Activated T-cell treated with anti-CD3 and anti-CD28 coated beads, Interleukin-2, amount 50 U/mL, for 48 hours (primary cell): ENCODE results near the gene VTI1A.

Experiments used
- DNase-seq, 2 experiments: peaks; one replicate each; pipeline ENCODE4 v3.0.0-alpha.2; 2020

VTI1A gene

GRCh38 chr10:112695539-112695938 lies 248.5 kb downstream of the VTI1A start:
- no peak for DNase-seq

- DNase-seq: no peak
Observed at GRCh38 chr10:112696592-112696991, 249.6 kb downstream of the VTI1A start.

GRCh38 chr10:112698133-112698817 lies 251.3 kb downstream of the VTI1A start:
- no peak for DNase-seq

GRCh38 chr10:112698818-112699164 lies 251.8 kb downstream of the VTI1A start:
- DNase-seq: no peak

- DNase-seq: no peak
Observed at GRCh38 chr10:112700215-112700671, 253.2 kb downstream of the VTI1A start.

- DNase-seq: no peak
Observed at GRCh38 chr10:112701211-112701877, 254.3 kb downstream of the VTI1A start.

- no peak for DNase-seq
Observed at GRCh38 chr10:112701878-112702255, 254.9 kb downstream of the VTI1A start.

GRCh38 chr10:112706577-112706976 lies 259.6 kb downstream of the VTI1A start:
- DNase-seq: no peak

GRCh38 chr10:112708461-112708860 lies 261.4 kb downstream of the VTI1A start:
- no peak for DNase-seq

GRCh38 chr10:112710528-112710927 lies 263.5 kb downstream of the VTI1A start:
- no peak for DNase-seq

GRCh38 chr10:112711366-112711765 lies 264.4 kb downstream of the VTI1A start:
- DNase-seq: no peak

- DNase-seq: no peak
Observed at GRCh38 chr10:112712536-112712935, 265.5 kb downstream of the VTI1A start.

GRCh38 chr10:112713411-112713810 lies 266.4 kb downstream of the VTI1A start:
- DNase-seq: no peak

- no peak for DNase-seq
Observed at GRCh38 chr10:112715581-112715980, 268.6 kb downstream of the VTI1A start.

- DNase-seq: no peak
Observed at GRCh38 chr10:112716076-112716475, 269.1 kb downstream of the VTI1A start.

GRCh38 chr10:112716924-112717413 lies 270.0 kb downstream of the VTI1A start:
- DNase-seq: no peak

GRCh38 chr10:112720178-112720577 lies 273.2 kb downstream of the VTI1A start:
- DNase-seq: no peak

- no peak for DNase-seq
Observed at GRCh38 chr10:112721080-112721698, 274.2 kb downstream of the VTI1A start.

GRCh38 chr10:112722758-112723157 lies 275.7 kb downstream of the VTI1A start:
- DNase-seq: no peak

GRCh38 chr10:112723876-112724275 lies 276.9 kb downstream of the VTI1A start:
- no peak for DNase-seq

- DNase-seq: no peak
Observed at GRCh38 chr10:112724404-112724991, 277.5 kb downstream of the VTI1A start.

- DNase-seq: no peak
Observed at GRCh38 chr10:112728118-112728883, 281.3 kb downstream of the VTI1A start.

GRCh38 chr10:112728997-112729396 lies 282.0 kb downstream of the VTI1A start:
- DNase-seq: no peak
